GM18517 (cell line): ENCODE data around the gene ETF1.

Experiments
- ATAC-seq: cut with Tn5 transposase; IDR thresholded peaks from one replicate; pipeline ENCODE4 v1.9.1; 2021; ENCODE audit warnings: mild to moderate bottlenecking, moderate library complexity; ENCODE audit not compliant: unreplicated experiment

The ETF1 gene

DNA sequence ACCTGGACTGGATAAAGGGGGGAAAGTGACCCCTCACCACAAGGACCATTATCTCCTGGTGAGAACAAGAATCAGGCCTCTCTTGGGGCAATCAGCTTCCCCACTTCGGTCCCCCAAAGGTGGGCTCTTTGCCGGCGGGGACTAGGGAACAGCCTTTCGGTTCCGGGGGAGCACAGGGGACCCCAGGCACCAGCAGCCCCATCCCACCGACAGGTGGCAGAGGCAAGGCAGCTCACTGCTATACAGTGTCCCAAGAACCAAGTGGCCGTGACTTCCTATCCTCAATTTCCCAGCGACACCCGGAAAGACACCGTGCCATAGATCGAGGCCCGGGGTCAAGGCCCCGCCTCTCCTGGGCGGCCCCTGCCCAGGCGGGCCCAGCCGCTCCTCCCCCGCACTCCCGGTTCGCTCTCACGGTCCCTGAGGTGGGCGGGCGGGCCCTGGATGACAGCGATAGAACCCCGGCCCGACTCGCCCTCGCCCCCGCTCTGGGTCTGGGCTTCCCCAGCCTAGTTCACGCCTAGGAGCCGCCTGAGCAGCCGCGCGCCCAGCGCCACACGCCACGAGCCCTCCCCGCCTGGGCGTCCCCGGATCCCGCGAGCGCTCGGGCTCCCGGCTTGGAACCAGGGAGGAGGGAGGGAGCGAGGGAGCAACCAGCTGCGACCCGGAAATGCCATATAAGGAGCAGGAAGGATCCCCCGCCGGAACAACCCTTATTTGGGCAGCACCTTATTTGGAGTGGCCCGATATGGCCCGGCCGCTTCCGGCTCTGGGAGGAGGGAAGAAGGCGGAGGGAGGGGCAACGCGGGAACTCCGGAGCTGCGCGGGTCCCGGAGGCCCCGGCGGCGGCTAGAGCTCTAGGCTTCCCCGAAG lies 78.4 kb downstream of the ETF1 start:
- ATAC-seq: peak; percentile 84

DNA sequence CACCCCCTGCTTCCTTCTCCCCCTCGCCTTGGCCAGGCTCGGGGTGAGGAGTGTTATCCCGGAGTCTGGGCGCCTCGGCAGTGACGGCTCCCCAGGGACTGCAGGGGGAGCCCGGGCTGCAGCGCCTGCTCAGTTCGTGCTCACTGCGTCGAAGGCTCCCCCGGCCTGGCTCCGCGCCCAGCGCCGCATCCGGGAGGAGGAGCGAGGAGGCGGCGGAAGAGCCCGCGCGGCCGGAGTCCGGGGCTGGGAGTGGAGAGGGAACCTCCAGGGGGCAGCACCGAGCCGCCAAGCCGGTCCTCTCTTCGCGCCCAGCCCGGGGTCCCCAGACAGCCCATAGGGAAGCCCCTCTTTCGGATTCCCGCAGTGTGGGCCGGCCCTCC lies 79.0 kb downstream of the ETF1 start:
- ATAC-seq: peak; percentile 37

DNA sequence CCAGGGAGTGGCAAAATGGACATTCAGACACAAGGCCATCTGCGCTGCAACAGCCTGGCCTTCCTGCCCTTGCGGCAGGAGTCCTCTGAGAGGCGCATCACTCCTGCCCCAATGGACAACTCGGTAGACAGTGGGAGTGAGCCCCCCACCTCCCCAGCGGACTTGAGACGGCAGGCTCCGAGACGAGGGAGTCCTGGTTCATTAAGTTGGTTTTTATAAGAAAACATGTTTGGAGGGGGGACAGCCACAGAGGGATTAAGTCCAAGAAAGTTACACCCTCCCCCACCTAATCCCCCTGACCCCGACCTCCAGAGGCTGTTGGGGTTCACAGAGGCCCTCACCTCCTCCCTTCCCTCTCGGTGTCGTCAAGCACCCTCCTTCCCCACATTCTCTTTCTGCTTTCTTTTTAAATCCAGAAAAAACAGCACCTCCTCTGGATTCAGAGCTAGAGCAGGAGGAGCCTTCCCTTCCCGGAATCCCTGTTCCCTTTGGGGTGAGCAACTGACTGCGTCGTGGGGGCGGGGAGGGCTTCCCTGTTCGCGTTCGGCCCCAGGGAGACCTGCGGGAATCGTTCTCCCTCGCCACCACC lies 79.5 kb downstream of the ETF1 start:
- no peak for ATAC-seq

DNA sequence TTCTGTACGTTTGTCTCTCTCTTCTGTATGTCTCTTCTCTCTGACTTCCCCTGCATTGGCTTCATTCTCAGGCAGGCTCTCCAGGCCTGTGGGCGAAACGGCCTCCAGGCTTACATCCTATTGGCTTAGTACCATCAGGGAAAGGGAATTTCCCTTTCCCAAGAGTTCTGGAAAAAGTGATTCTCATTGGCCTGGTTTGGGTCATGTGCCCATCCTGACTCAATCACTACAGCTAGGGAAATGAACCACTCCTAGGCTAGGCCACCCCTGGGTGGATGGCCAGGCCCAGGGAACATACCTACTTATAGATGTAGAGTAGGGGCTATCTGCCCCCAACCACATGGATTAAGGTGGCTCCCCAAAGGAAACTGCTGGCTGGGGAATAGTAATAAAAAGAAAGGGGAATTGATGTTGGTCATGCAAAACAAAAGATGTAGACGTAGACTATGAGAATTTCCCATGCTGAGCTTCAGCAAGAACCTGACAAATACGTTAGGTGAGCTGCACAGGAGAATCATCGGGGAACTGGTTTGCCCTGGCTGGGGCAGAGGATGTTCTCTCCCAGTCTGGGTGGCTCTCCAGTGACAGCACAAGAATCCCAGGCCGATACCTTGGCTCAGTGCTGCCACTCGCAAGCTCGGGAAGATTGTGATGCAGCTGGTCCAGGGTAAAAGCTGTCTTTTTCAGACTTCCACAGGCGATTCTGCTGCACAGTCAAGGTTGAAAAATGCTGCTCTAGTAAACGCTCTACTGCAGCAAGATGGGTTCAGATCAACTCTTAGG lies 81.5 kb downstream of the ETF1 start:
- no peak for ATAC-seq

DNA sequence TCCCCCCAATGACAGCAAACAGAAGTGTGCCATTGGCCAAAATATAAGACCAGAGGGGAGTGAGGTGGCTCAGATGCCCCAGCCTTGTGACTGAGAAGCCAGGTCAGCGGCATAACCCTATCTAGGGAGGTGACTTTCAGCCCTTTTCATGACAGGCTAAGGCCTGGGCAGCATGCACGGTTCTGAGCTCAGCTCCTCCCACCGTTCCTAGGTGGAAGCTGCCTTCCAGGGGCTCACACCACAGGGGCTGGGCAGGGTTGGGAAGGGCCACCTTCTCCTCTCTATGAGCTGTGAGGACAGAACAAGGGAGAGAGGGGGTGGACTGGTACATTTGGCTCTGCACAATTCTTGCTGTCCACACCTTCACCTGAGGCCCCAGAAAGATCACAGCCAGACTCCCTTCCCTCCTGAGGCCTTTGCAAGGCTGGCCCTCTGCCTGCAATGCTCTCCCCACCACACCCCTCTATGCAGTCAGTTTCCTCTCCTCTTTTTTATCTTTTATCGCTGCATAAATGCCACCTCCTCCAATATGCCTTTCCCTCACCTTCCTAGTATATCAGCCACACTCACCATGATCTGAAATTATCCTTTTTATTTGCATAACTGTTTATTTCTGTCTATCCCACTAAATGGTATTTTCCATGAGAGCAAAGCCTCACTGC lies 82.9 kb downstream of the ETF1 start:
- ATAC-seq: no peak

DNA sequence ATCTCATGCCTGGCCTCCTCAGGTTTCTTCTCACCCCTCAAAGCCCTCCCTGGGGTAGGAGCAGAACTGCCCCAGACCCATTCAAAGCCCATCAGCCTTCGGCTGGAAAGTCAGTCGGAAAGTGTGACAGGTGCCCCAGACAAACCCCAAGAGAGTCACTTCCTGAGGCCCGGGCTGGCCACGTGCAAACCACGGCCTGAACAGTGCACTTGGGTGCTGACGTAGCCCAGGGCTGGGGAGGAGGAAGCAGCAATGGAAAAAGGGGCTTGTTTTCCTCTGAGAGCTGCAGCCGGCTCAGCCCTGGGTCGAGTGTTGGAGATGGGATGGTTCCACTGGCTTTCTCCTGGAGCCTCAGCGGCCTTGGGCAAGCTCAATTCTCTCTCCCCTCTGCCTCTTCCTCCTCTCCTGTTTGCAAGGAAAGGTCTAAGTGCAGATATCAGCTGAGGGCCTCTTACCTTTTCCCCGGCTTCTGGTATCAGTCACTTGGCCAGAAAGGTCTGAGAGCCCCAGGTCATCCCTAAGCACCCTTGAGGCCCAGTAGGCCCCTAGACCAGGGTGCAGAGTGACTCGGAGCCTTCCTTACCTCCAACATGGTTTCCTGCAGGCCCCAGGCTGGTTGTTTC lies 83.6 kb downstream of the ETF1 start:
- ATAC-seq: no peak

DNA sequence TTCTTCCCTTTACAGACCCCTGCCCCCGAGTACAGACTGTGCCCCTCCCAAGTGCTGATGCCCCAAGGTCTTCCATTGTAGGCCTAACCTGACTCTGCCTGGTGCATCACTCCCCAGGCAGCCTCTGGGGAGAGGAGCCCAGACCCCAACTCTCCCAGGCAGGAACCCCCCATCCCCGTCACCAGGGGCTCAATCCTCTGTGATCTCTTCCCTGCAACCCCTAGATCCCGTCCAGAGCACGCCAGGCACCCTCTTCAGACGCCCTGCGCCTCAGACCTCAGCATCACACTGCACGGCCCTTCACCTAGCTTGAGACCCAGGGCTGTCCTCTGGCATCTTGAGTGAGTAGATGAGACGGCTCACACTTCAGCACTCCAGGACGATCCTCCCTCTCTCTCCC lies 84.2 kb downstream of the ETF1 start:
- no peak for ATAC-seq

DNA sequence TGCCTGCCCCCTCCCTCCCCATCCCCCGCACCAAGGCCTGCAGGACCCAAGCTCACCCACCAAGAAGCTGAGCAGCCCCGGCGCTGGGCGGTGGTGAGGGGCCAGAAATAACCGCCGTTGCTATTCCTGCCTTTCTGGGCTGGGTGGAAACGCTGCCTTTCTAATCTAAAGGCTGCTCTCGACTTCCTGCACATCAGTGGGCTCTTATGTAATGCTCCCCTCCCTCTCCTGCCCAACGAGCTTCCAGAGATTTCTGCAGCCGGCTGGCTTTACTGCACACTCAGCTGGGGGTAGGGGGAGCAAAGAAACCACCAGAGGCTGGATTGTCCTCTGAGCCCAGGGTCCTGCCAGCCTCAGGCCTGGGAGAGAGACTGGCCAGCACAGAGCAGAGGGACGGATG lies 84.7 kb downstream of the ETF1 start:
- no peak for ATAC-seq

DNA sequence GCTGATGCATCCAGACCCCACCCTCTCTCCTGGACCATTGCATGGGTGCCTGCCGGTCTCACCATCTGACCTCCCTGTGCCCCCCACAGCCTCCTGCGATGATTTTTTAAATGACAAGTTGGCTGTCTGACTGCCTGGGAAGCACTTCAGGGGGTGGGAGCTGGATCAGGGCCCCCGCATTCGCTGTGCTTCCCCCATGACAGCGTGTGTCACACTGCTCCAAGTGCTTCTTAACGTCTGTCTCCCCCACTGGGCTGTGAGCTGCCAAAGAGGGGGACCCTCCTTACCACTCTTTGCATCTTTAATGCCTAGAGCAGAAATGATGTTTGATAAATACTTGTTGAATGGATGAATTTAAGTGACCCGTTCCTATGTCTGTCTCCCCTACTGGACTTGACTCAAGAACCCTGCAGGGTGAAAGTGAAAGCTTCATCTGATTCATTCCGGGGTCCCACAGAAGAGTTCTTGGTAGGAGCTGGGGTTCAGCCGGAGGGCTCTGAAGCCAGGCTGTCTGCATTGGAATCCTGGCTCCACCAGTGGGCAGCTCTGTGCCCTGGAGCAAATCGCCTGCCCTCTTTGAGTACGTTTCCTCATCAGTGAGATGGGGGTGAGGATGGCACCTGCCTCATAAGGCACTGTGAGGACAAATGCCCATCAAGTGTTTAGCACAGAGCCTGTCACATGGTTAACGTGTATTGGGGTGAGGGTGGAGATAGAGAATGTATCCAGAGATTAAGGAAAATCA lies 85.3 kb downstream of the ETF1 start:
- no peak for ATAC-seq
